Lower leg skin (tissue), 4 donors: ENCODE data around the gene TFPI2. TPM values are rescaled to one million over a fixed set of nuclear protein-coding genes. Genes with fewer than 3 reads are reported as not detected.
"Not testable (repeated sequence)": the region's sequence is repeated elsewhere in the genome, so short reads cannot be mapped to it uniquely, and the experiment has no call there.

Experiments
- DNase-seq, 2 donors: peaks; one replicate each; pipeline ENCODE4 v3.0.0-alpha.2; 2019; ENCODE audit warnings: low spot score in 2 of 2
- H3K4me3 ChIP-seq: fragments of 200-600 bp; sonication (generic); 2 replicates; pipeline ENCODE4 v1.5.1; 2017; ENCODE audit warnings: mild to moderate bottlenecking, low read depth; ENCODE audit not compliant: poor library complexity, severe bottlenecking
- POLR2A ChIP-seq, 2 donors: fragments of 450-650 bp; IDR thresholded peaks; one replicate each; pipeline ENCODE4 v1.6.1; 2016 to 2017; ENCODE audit warnings: antibody characterized with exemption in 2 of 2, mild to moderate bottlenecking in 1 of 2, moderate library complexity in 1 of 2
- WGBS, 2 donors: methylation state at CpG; one replicate each; pipeline ENCODE4 v1.1.5; 2018; 5-methylcytosine and 5-hydroxymethylcytosine counted together
- intact Hi-C: fragments of 100-400 bp; cut with DNase I; formaldehyde crosslinking; loops from one replicate; pipeline ENCODE4 v1.15.0; 2023; ENCODE audit warnings: low total_unique reads
- total RNA-seq, 4 donors: library from RNA; depleted of rRNA; stranded (reverse); fragments of >200 nt; gene quantifications; one replicate each; pipeline ENCODE4 v1.1.0, GENCODE V29; 2016
- TF ChIP-seq, protein P1 (sequence below), 3 donors: fragments of 450-650 bp; IDR thresholded peaks; one replicate each; pipeline ENCODE4 v1.5.1; 2016; ENCODE audit warnings: antibody characterized with exemption in 3 of 3, mild to moderate bottlenecking in 3 of 3, moderate library complexity in 2 of 3

The TFPI2 gene
- total RNA-seq, 4 donors from 2014 or later: 0.12 to 4.2 (median 0.46) TPM; not detected in 1

DNA sequence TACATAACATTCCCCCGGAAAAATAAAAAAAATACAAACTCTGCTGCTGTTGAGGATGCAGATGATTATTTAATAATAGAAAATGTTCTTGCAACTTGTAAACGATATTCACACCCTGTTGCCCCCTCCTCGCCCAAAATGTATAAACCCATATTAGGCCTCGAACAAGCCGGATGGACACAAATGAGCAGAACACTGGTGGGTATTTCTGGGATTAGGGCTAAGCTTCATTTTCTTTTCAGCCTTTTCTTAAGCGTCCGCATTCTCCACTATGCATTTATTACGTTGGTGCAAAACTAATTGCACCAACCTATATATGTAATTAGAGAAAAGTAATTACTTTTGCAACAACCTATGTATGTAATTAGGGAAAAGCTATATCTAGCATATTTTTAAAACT is 30.6 kb upstream of the TFPI2 start:
- no peak for DNase-seq
- WGBS, 2 donors: 47 to 48% methylated on average over 8 of the region's 8 CpGs
- TF ChIP-seq, protein P1, sequence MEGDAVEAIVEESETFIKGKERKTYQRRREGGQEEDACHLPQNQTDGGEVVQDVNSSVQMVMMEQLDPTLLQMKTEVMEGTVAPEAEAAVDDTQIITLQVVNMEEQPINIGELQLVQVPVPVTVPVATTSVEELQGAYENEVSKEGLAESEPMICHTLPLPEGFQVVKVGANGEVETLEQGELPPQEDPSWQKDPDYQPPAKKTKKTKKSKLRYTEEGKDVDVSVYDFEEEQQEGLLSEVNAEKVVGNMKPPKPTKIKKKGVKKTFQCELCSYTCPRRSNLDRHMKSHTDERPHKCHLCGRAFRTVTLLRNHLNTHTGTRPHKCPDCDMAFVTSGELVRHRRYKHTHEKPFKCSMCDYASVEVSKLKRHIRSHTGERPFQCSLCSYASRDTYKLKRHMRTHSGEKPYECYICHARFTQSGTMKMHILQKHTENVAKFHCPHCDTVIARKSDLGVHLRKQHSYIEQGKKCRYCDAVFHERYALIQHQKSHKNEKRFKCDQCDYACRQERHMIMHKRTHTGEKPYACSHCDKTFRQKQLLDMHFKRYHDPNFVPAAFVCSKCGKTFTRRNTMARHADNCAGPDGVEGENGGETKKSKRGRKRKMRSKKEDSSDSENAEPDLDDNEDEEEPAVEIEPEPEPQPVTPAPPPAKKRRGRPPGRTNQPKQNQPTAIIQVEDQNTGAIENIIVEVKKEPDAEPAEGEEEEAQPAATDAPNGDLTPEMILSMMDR (IDR thresholded peaks at IDR 0.05): no peak
- TF ChIP-seq POLR2A (IDR thresholded peaks at IDR 0.05): no peak

DNA sequence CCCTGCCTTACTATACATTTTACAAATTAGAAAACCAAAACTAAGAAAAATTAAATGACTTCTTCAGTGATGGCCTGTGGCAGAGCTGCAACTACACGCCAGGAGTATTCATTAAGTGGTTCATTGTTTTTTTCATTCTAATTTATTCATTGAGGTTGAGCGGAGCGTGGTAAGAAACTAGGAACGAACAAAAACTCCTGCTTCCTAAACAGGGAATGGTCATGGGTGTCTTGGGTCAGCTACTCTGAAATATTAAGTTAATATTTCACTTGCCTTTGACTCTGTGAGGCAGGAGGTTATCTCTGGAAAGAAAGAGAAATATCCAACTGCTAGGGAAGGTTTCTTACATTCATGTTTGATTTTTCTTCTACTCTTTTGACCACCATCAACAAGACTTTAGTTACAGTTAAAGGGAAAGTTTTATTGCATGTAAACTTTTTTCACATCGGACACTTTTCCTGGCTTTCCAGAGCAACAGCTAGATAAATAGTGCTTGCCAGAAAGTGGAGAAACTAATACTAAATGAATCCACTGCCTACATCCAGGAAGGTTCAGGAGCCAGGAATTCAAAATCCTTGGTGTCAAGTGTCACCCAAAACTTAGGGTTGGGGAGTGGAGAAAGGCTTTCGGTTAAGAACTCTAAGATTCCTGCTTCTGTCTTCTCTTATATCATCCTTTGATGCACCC is 30.1 kb upstream of the TFPI2 start:
- intact Hi-C loops: no loop called here
- DNase-seq: no peak
- no peak overlapping the region for H3K4me3 ChIP-seq
- no peak for TF ChIP-seq POLR2A (IDR thresholded peaks at IDR 0.05)
- TF ChIP-seq, protein P1 (IDR thresholded peaks at IDR 0.05): no peak
- 63 to 69% methylated on average over 6 of the region's 6 CpGs for WGBS, 2 donors

More for the DNA sequence above, 30.6 kb upstream of the TFPI2 start:
- intact Hi-C loops: no loop called here
- no peak overlapping the region for H3K4me3 ChIP-seq

DNA sequence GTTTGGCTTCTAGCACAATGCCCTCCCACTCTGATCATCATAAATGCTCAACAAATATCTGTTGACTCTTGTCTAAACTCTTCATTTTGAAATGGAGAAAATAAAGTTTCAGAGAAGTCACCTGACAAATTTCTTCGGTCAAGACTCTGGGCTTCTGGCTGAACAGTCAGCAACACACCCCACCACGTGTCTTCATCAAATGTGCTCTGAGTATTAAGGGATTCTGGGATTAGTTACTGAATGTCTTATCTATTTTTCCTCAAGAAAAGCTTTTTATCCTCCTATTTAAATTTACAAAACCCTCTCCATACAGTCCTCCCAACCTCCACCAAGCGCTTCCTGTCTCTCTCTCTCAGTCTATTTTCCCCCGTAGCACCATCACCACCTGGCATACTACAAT is 25.8 kb upstream of the TFPI2 start:
- H3K4me3 ChIP-seq, DNase-seq, intact Hi-C loops: not testable (repeated sequence)
- 80 to 85% methylated on average over 4 of the region's 4 CpGs for WGBS, 2 donors

DNA sequence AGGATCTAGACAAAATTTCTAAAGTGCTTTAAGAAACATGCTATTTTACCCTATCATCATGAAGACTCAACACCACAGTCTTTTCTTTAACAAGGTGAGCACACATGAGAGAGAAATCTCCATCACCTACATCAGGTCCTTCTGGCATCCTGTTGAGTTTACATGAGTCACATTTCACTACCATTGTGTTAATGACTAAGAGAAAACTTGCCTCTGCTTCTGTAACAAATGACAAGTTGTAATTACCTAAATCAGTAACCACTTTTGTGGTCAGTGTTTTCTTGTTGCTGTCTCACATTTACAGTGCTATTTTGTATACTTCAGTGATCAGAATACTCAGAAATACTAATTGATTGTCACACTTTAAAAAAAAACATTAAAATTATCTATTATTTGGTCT is 25.3 kb upstream of the TFPI2 start:
- DNase-seq, H3K4me3 ChIP-seq, intact Hi-C loops: not testable (repeated sequence)

DNA sequence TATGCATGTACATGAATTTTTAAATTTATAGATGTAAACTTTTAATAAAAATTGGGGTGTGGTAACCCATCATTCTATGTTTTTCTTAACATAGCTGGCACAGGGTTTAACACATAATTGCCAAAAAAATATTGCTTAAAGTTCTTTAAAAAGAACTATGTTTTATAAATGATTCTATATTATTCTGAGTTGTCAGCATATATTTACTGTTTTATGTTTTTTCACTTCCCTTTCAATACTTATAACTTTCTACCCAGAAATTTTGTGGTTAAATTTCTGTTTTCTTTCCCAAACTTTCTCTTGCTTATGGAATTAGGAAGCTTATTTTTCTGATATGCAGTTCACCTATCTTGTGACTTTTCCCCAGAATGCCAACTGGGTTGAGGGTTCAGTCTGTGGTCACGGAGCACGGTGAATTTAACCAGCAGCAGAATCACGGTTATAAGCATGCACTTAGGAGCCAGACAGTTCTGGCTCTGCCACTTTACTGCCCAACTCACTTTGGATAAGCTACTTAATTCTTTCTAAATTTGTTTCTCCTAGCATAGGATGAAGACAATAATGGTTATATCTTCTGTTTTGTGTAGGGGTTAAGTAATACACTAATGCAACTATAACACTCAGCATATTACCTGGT is 24.8 kb upstream of the TFPI2 start:
- H3K4me3 ChIP-seq, intact Hi-C loops, DNase-seq: not testable (repeated sequence)
- WGBS, 2 donors: 57 to 60% methylated on average over 3 of the region's 3 CpGs

GRCh38 chr7:93914581-93915066 is 24.1 kb upstream of the TFPI2 start:
- WGBS, 2 donors: 19 to 26% methylated on average over 7 of the region's 7 CpGs
- intact Hi-C loops: no loop called here
- no peak for DNase-seq
- no peak for TF ChIP-seq POLR2A (IDR thresholded peaks at IDR 0.05)
- TF ChIP-seq, protein P1 (IDR thresholded peaks at IDR 0.05): no peak
- no peak overlapping the region for H3K4me3 ChIP-seq

DNA sequence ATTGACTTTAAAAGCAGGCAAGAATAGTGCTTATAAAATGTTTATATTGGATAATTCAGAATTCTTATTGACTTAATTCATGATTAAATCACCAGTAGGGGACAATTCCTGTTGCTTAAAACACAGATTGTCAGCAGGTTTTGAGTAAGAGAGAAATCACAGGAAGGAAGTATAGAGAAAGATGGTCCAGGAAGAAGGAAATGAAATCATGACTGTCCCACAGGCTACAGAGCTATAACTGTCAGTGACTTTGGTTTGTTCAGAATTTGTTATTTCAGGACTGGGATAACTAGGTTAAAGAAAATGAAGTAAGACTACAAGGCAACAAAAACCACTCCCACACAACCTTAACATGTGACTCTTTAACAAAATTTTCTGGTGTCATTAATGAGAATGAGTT is 22.6 kb upstream of the TFPI2 start:
- no peak for DNase-seq
- TF ChIP-seq POLR2A (IDR thresholded peaks at IDR 0.05): no peak
- TF ChIP-seq, protein P1 (IDR thresholded peaks at IDR 0.05): no peak
- intact Hi-C loops: no loop called here

DNA sequence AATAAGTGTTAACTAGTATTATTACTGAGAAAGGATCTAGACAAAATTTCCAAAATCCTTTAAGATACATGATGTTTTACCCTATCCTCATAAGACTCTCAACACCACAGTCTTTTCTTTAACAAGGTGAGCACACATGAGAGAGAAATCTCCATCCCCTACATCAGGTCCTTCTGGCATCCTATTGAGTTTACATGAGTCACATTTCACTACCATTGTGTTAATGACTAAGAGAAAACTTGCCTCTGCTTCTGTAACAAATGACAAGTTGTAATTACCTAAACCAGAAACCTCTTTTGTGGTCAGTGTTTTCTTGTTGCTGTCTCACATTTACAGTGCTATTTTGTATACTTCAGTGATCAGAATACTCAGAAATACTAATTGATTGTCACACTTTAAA is 21.1 kb upstream of the TFPI2 start:
- intact Hi-C loops, DNase-seq, H3K4me3 ChIP-seq: not testable (repeated sequence)

More for the DNA sequence above, 22.6 kb upstream of the TFPI2 start:
- no peak overlapping the region for H3K4me3 ChIP-seq

- 7 to 32% methylated on average over 3 of the region's 3 CpGs for WGBS, 2 donors
- intact Hi-C loops, DNase-seq, H3K4me3 ChIP-seq: not testable (repeated sequence)
Observed at GRCh38 chr7:93911242-93911641, 20.7 kb upstream of the TFPI2 start.
